GM18511 (cell line): ENCODE results near the gene TBCD.

Source experiments
- ATAC-seq: cut with Tn5 transposase; IDR thresholded peaks from one replicate; pipeline ENCODE4 v1.9.1; 2021; ENCODE audit warnings: mild to moderate bottlenecking, moderate library complexity; ENCODE audit not compliant: unreplicated experiment

Gene TBCD

DNA sequence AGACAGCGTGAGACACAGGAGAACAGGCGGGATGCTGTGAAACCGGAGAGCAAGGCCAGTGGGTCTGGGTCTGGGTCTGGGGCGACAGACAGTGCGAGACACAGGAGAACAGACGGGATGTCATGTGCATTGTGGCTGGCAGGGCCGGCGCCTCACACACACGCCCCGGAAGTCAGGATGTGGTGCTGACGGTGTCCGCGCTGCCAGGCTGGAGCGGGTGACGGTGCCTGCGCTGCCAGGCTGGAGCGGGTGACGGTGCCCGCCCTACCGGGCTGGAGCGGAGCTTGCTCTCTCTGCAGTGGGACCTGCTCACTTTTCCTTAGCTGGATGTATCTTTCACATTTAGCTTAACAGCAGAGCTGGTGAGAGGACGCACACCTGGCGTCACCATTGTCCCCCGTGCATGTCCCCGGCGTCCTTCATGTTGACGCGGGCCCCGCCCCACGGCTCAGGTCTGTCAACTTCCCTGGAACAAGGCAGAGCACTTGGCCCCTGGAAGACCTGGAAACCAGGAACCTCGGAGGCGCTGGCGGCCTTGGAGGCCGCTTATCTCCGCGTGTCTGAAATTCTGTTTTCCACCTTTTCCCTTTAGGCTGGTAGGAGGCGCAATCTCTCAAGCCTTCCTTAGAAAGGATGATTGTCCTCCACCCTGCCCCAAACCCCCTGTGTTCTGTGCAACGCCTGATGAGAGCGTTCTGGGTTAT, 131.0 kb downstream of the TBCD start:
- ATAC-seq, result no peak

GRCh38 chr17:82883419-82884031, 131.7 kb downstream of the TBCD start:
- ATAC-seq, result no peak

DNA sequence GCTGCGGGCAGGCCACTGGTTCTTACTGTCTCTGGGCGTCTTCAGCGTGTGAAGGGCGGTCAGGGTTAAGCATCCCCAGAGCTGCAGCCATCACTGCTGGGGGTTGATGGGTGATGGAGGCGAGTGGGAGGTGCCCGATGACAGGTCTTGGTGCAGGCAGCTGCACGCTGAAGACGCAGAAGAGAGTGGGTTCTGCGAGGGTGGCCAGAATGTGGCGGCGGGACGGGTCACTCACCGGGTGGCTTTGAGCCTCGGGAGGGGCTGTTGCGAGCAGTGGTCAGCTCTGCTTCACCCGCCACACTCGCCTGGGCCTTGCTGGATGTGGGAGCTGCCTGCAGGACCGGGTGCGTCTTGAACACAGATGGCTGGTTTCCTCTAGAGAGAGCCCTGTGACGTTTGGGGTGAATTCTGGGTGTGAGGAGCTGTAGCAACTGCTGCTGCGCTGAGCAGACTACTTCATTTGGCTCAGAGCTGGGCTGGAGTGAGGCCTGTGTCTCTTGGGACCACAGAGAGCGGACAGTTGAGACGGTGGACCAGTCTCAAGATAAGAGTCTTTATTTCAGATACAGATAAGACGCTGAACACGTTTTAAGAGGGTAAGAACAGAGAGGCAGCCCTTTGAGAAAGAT, 132.6 kb downstream of the TBCD start:
- no peak for ATAC-seq

- ATAC-seq, result no peak
Measured at GRCh38 chr17:82884970-82885353, 133.1 kb downstream of the TBCD start.

- no peak for ATAC-seq
Measured at GRCh38 chr17:82887255-82888164, 135.6 kb downstream of the TBCD start.

DNA sequence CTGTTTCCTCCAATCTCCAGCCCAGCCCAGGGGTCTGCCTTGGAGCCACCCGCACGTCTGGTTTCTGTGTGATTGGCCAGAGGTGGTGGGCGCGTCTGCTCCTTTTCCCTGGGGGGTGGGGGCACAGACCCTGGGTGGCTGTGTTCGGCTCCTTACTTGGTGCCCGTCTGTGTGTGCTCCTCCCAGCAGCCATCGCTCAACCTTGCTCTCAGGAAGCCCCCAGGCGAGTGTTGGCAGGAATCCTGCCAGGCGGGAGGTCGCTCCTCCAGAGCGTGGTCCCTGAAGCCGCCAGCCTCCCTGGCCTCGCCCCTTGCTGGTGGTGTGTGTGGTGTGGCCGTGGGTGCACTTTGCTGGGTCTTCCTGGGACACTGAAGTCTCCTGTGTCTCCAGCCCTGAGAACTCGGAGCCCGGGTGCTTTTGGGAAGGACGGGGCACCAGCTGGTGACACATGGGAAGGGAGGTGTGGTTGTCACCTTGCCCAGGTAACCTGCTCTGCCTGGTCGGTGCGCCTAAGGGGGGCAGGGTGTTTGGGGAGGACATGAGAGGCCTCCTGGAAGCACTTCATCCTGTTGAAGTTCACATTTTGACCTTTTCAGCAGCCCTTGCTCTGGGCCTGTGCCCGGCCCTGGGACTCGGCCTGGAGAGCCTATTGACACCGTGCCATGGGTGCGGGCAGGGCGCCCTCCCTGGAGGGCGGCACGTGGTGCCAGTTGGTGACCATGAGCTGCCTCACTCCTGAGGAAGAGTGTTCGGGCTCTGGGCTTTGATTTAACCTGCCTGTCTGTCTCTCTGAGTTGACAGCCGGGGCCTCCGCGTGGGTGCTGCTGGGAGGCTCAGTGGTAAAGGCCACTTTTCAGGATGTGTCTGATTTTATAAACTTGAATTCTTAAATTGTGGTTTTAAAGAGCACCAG, 137.0 kb downstream of the TBCD start:
- no peak for ATAC-seq

GRCh38 chr17:82889496-82890338, 137.9 kb downstream of the TBCD start:
- ATAC-seq, result no peak

DNA sequence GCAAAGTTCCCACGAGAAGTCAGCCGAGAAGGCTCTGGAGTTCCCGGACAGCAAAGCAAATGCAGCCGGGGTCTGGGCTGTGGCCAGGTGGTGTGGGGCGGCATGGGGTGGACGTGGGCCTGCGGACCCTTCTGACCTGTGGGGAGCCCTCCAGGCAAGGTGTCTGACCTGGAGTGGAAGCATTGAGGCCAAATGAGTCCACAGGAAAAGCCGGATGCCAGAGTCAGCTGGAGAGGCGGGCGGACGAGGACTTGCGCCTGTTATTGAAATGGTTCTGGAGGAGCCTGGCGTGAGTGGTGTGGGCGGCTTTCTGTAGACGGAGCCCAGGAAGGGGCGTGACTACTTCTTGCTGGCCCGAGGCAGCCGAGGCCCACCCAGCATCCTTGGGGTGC, 138.5 kb downstream of the TBCD start:
- no peak for ATAC-seq

DNA sequence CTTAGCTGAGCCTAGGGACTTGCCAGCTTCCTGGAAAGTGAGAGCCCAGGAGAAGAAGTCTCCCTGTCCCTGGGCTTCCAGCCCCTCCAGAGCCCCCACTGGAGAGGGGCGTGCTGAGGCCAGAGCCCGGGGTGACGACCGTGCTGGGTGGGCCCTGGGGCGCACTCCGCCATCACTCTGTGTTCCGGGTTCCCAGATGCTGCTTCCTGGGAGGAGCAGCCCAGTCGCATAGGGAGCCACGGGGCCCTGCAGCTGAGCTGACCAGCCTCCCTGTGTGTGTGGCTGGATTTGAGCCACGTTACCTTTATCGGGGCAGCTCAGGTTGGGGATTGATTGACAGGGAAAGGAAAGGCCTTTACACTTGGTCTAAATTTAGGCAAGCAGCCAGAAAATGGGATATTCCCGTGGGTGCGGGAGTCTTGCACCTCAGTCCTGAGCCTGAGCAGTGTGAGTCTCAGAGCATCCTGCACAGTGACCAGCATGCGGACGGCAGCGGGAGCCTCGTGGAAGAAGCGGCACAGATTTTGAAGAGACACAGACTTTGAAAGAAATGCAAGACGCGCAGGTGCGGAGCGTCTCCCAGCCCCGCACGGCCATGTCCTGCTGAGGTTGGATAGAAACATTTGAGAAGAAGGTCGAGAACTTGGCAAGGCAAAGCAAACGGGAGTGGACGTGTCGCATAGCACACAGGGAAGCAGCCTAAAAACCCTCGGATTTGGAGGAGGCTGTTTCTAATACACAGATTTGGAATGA, 139.2 kb downstream of the TBCD start:
- ATAC-seq, result no peak

DNA sequence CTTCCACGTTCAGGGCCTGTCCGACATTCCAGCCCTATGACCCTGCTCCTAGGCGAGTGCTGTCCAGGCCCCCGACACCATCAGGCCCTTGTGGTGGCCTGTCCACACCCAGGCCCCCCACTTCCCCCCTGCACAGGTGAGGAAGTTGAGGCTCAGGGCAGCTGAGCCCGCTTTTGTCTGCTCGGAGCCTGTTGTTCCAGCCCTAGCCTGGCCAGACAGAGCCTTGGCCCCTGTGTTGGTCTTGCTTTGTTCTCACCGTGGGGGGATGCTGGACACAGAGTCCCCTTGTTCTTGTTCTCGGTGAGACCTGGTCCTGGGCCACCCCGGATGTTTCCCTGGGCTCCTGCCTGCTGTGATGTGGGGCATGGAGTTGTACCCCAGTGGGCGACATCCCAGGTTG, 140.0 kb downstream of the TBCD start:
- no peak for ATAC-seq

- ATAC-seq, result no peak
Measured at GRCh38 chr17:82892899-82893565, 141.2 kb downstream of the TBCD start.

DNA sequence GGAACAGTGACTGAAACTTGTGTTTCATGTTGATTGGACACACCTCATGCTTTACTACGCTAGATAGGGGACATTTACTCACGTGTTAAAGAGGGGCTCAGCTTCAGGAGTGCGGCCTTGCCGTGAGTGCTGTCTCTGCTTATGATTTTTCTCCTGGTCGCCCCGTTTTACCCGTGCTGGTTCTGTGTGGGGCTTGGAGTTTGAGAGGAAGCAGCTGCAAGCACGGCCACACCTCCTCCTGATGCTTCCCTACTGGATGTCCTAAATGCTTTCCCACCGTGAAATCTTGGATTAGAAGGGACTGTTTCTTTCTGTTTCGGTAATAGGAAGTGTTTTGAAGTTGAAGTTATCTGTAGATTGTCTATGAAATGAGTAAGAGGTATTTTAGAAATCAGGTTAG, 141.9 kb downstream of the TBCD start:
- no peak for ATAC-seq

- no peak for ATAC-seq
Measured at GRCh38 chr17:82894389-82894788, 142.5 kb downstream of the TBCD start.

- ATAC-seq, result no peak
Measured at GRCh38 chr17:82895087-82895486, 143.2 kb downstream of the TBCD start.

DNA sequence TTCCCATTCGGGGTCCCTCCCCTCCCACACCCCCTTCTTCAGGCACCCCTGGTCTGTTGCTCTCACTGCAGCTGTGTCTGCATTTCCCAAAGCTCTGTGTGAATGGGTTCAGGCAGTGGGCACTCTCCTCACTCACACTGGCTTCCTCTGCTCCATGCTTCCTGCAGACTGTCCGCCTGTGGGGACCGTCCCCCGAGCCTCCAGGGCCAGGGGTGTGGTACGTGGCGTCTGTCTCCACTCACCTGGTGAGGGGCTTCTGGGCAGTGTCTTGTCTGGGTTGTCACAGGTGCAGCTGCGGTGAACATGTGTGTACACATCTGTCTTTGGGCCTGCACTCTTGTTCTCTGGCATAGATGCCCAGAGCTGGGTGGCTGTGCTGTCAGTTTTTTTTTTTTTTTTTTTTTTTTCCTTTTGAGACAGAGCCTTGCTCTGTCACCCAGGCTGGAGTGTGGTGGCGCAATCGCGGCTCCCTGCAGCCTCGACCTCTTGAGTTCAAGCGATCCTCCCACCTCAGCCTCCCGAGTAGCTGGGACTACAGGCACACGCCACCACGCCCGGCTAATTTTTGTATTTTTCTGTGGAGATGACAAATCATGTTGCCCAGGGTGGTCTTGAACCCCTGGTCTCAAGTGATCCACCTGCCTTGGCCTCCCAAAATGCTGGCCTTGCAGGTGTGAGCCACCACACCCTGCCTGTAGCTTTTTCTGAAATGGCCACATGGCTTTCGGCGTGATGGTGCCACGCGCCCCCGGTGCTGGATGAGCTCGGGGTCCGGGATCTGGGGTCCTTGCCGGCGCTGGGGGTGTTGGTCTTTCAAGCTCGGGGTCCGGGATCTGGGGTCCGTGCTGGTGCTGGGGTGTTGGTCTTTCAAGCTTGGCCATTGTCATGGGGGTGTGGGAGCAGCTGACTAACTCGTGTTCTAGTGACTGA, 144.5 kb downstream of the TBCD start:
- no peak for ATAC-seq

GRCh38 chr17:82897514-82898249, 145.8 kb downstream of the TBCD start:
- no peak for ATAC-seq
